ENCODE measurements around the gene ARMC2. TPM values are rescaled to one million over a fixed set of nuclear protein-coding genes. Genes with fewer than 3 reads are reported as not detected.

The ARMC2 gene
- total RNA-seq, 1 experiment from 2014 or later = 1.1 TPM

GRCh38 chr6:108960601-108961000 is 112.4 kb downstream of the ARMC2 start:
- Histone ChIP-seq H3K27me3 (ENCODE audit: low read length) (no peaks in the 10 kb centered on the region), H2AFZ (ENCODE audit: low read length) (no peak overlapping the region), H3K4me1 (ENCODE audit: insufficient read depth, low read length) (no peaks in the 10 kb centered on the region), H3K9ac (ENCODE audit: low read length) (no peak overlapping the region), H3F3A (ENCODE audit: low read length, unreplicated experiment) (no peaks in the 10 kb centered on the region), H3K9me3 (ENCODE audit: low read length) (no peaks in the 10 kb centered on the region), H4K20me1 (ENCODE audit: low read length) (no peaks in the 10 kb centered on the region), H3K9me2 (replicated peaks; ENCODE audit: low read length) (no peaks in the 10 kb centered on the region), H3K79me2 (ENCODE audit: low read length) (no peaks in the 10 kb centered on the region), H3K36me3 (ENCODE audit: low read depth, low read length) (no peaks in the 10 kb centered on the region), H3K4me2 (ENCODE audit: low read length) (no peak overlapping the region), H3K27ac (ENCODE audit: low read length) (no peak overlapping the region), H3K4me3 (ENCODE audit: low read length) (no peak overlapping the region)
- ChIA-PET CTCF (no interaction called here), POLR2A (ENCODE audit: unreplicated experiment) (no interaction called here)
- no TSS peak for BruUV-seq (replicated peaks)
- TF ChIP-seq EZH2phosphoT487 (IDR thresholded peaks at IDR 0.05; ENCODE audit: borderline replicate concordance, low read length) = no peak
- TF ChIP-seq CTCF (conservative IDR thresholded peaks at IDR 0.05; ENCODE audit: low read depth, low read length) = no peak
- no peak for TF ChIP-seq EZH2 (IDR thresholded peaks at IDR 0.05; ENCODE audit: low read length, unreplicated experiment)
- DNase-seq (no peak), ATAC-seq (no peak)
- intact Hi-C loops (cut with micrococcal nuclease) = no loop called here

DNA sequence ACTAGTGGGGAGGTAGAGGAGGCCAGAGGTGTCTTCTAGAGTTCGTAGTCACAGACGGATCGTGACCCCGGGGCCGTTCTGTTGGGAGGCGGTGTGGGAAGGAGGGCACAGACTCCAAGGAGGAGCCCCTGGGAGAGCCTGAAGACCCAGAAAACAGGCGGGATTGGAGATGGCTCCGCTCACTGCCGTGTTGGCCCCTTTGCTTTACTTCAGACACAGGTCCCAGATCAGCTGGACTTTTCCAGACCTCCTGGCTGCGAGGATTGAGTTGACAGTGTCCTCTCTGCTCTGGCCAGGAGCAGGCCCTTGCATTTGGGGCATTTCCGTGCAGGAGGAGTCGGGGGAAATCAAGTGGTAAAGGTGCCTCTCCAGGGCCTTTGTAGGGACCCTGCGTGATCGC is 112.9 kb downstream of the ARMC2 start:
- no peaks in the 10 kb centered on the region for H3K27me3 ChIP-seq (ENCODE audit: low read length)
- H3K9me3 ChIP-seq (ENCODE audit: low read length) = no peaks in the 10 kb centered on the region
- no peak overlapping the region for H3K9ac ChIP-seq (ENCODE audit: low read length)
- no peaks in the 10 kb centered on the region for H3F3A ChIP-seq (ENCODE audit: low read length, unreplicated experiment)
- no peak for ATAC-seq
- H3K36me3 ChIP-seq (ENCODE audit: low read depth, low read length) = no peaks in the 10 kb centered on the region
- H3K27ac ChIP-seq (ENCODE audit: low read length) = no peak overlapping the region
- ChIA-PET POLR2A (ENCODE audit: unreplicated experiment) (no interaction called here), CTCF (no interaction called here)
- H3K9me2 ChIP-seq (replicated peaks; ENCODE audit: low read length) = no peaks in the 10 kb centered on the region
- no peaks in the 10 kb centered on the region for H4K20me1 ChIP-seq (ENCODE audit: low read length)
- H3K79me2 ChIP-seq (ENCODE audit: low read length) = no peaks in the 10 kb centered on the region
- no peak overlapping the region for H3K4me3 ChIP-seq (ENCODE audit: low read length)
- intact Hi-C loops (cut with micrococcal nuclease) = no loop called here
- no peak overlapping the region for H3K4me2 ChIP-seq (ENCODE audit: low read length)
- H2AFZ ChIP-seq (ENCODE audit: low read length) = no peak overlapping the region
- no peak for DNase-seq
- H3K4me1 ChIP-seq (ENCODE audit: insufficient read depth, low read length) = no peaks in the 10 kb centered on the region
- BruUV-seq (replicated peaks) = no TSS peak
- TF ChIP-seq CTCF (conservative IDR thresholded peaks at IDR 0.05; ENCODE audit: low read depth, low read length) (no peak), EZH2phosphoT487 (IDR thresholded peaks at IDR 0.05; ENCODE audit: borderline replicate concordance, low read length) (no peak), EZH2 (IDR thresholded peaks at IDR 0.05; ENCODE audit: low read length, unreplicated experiment) (no peak)

DNA sequence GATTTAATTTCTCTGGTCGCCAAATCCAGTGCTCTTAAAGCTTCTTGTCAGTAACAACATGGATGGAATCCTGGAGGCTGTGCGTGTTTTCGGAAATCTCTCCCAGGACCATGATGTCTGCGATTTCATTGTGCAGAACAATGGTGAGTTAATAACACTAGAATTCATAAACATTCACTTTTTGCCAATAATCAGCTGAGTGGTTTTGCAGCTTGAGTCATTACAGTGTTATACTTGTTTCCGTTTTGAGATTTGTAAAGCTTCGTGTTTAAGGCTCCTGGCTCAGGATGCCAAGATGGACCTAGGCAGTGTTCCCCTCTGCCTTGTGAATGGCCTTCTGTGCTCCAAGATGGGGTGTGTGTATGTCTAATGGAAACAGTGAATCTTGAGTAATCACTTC is 113.8 kb downstream of the ARMC2 start:
- Histone ChIP-seq H3K27me3 (ENCODE audit: low read length) (no peaks in the 10 kb centered on the region), H3K9me3 (ENCODE audit: low read length) (no peaks in the 10 kb centered on the region), H3F3A (ENCODE audit: low read length, unreplicated experiment) (no peaks in the 10 kb centered on the region), H3K4me1 (ENCODE audit: insufficient read depth, low read length) (peaks cover 4% of the 10 kb centered on the region), H3K27ac (ENCODE audit: low read length) (no peak overlapping the region), H3K79me2 (ENCODE audit: low read length) (no peaks in the 10 kb centered on the region), H3K36me3 (ENCODE audit: low read depth, low read length) (no peaks in the 10 kb centered on the region), H4K20me1 (ENCODE audit: low read length) (no peaks in the 10 kb centered on the region), H3K4me2 (ENCODE audit: low read length) (no peak overlapping the region), H3K9me2 (replicated peaks; ENCODE audit: low read length) (no peaks in the 10 kb centered on the region), H3K9ac (ENCODE audit: low read length) (no peak overlapping the region), H2AFZ (ENCODE audit: low read length) (no peak overlapping the region), H3K4me3 (ENCODE audit: low read length) (no peak overlapping the region)
- ChIA-PET CTCF (no interaction called here), POLR2A (ENCODE audit: unreplicated experiment) (no interaction called here)
- TF ChIP-seq EZH2 (IDR thresholded peaks at IDR 0.05; ENCODE audit: low read length, unreplicated experiment) = no peak
- TF ChIP-seq CTCF (conservative IDR thresholded peaks at IDR 0.05; ENCODE audit: low read depth, low read length) = no peak
- no peak for TF ChIP-seq EZH2phosphoT487 (IDR thresholded peaks at IDR 0.05; ENCODE audit: borderline replicate concordance, low read length)
- DNase-seq = no peak
- no peak for ATAC-seq
- intact Hi-C loops (cut with micrococcal nuclease) = no loop called here
- BruUV-seq (replicated peaks) = no TSS peak
